Mammary epithelial cell (primary cell): ENCODE results near the gene IGLON5.

Experiments used
- CTCF ChIP-seq, 2 donors: IDR thresholded peaks in 1 of 2; conservative IDR thresholded peaks in 1 of 2; 2 replicates each; pipeline ENCODE4 v1.5.1; 2011 to 2012; ENCODE audit warnings: inconsistent platforms in 2 of 2, low read length in 2 of 2, mild to moderate bottlenecking in 2 of 2, control low read depth in 1 of 2, low read depth in 1 of 2; ENCODE audit not compliant: insufficient read depth in 1 of 2; ENCODE audit errors: extremely low read depth in 1 of 2
- EZH2 ChIP-seq: IDR thresholded peaks from 2 replicates; pipeline ENCODE4 v1.6.1; 2012; ENCODE audit warnings: low read length, inconsistent platforms, borderline replicate concordance

- TF ChIP-seq CTCF (conservative IDR thresholded peaks at IDR 0.05 in 1 of 2, IDR thresholded peaks at IDR 0.05 in 1 of 2; ENCODE audit: extremely low read depth in 1 of 2, insufficient read depth in 1 of 2, low read depth in 1 of 2, low read length in 2 of 2) (no peak), EZH2 (no peak)
Measured at GRCh38 chr19:51368366-51369282, 57.2 kb downstream of the IGLON5 start, which contains the start of gene CLDND2.
